Measurements from ENCODE around the gene EIF2A. TPM values are rescaled to one million over a fixed set of nuclear protein-coding genes. Genes with fewer than 3 reads are reported as not detected.

The EIF2A gene
- polyA plus RNA-seq, 1 donor = 134 TPM

DNA sequence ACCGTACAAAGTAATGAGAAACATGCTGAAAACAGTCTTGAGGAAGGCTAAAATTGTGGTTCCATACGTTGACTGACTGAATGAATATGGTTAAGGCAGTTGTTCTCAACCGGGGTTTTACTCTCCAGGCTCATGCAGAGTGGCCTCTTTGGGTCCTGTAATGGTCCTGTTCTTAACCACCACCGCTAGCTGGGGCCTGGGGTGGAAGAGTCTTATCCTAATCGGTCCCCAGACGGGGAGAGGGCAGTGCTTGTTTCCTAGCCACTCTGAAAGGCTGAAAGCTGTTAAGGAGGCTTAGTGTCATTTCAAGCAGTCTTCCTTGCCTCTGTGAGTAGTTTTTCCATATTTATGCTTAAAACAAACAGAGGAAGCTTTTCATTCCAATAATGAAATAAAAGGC lies 88.5 kb downstream of the EIF2A start:
- Histone ChIP-seq H3K4me3 (ENCODE audit: low read length) (no peak overlapping the region), H3K36me3 (ENCODE audit: control insufficient read depth, insufficient read depth, low read length) (peaks cover 4% of the 10 kb centered on the region), H3K27me3 (ENCODE audit: control insufficient read depth, insufficient read depth, low read length) (no peaks in the 10 kb centered on the region), H3K27ac (ENCODE audit: low read length) (no peak overlapping the region), H3K9me3 (ENCODE audit: control insufficient read depth, low read depth, low read length) (no peaks in the 10 kb centered on the region), H3K4me1 (ENCODE audit: control insufficient read depth, insufficient read depth, low read length) (no peaks in the 10 kb centered on the region)
- no CpG with 5 or more reads among the region's 6 CpGs for WGBS (ENCODE audit: insufficient coverage, low lambda C conversion rate)
- DNase-seq = no peak

DNA sequence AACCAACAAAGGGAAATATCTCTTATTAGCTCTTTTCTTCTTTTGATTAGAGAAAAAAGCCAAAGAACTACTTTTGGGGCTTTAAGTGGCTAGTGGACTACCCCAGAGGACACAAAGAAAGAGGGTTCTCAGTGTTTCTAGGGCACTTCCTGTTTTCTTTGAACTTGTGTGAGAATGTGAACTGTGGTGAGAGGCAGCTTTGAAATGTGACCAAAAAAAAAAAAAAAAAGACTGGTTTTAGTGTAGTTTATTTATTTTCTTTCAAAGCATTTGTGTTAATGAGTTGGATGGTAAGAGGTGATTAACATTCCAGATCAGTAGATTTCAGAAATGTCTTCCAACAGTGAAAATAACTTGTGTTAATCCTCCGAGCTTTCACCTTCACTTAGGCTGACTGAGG lies 88.9 kb downstream of the EIF2A start:
- Histone ChIP-seq H3K27me3 (ENCODE audit: control insufficient read depth, insufficient read depth, low read length) (no peaks in the 10 kb centered on the region), H3K4me1 (ENCODE audit: control insufficient read depth, insufficient read depth, low read length) (no peaks in the 10 kb centered on the region), H3K4me3 (ENCODE audit: low read length) (no peak overlapping the region), H3K9me3 (ENCODE audit: control insufficient read depth, low read depth, low read length) (no peaks in the 10 kb centered on the region), H3K27ac (ENCODE audit: low read length) (no peak overlapping the region), H3K36me3 (ENCODE audit: control insufficient read depth, insufficient read depth, low read length) (peaks cover 2% of the 10 kb centered on the region)
- DNase-seq = no peak
- no CpG with 5 or more reads among the region's 1 CpG for WGBS (ENCODE audit: insufficient coverage, low lambda C conversion rate)

Other genes starting within 250 kb of the EIF2A start
- gene TSC22D2, start 138.5 kb upstream of the EIF2A start, polyA plus RNA-seq = 45.0 TPM
- gene SERP1, start 291 bp upstream of the EIF2A start, polyA plus RNA-seq = 145 TPM
- gene SELENOT, start 56.5 kb downstream of the EIF2A start, polyA plus RNA-seq = 79.3 TPM
- 0.09 TPM for gene ERICH6, start 157.1 kb downstream of the EIF2A start, polyA plus RNA-seq
- 19.7 TPM for gene SIAH2, start 216.4 kb downstream of the EIF2A start, polyA plus RNA-seq